H9 (cell line): ENCODE measurements around the gene ZFYVE19. TPM values are rescaled to one million over a fixed set of nuclear protein-coding genes. Genes with fewer than 3 reads are reported as not detected.

Experiments
- DNase-seq: peaks from one replicate; pipeline ENCODE4 v3.0.0-alpha.2; 2017
- H2AFZ ChIP-seq: one replicate; pipeline ENCODE4 v1.6.1; 2013; ENCODE audit warnings: mild to moderate bottlenecking, low read length, control low read depth, moderate library complexity
- H2AK5ac ChIP-seq: 2 replicates; pipeline ENCODE4 v1.6.1; 2013; ENCODE audit warnings: low read length, control low read depth, mixed read lengths; ENCODE audit not compliant: insufficient read length
- H2BK120ac ChIP-seq: one replicate; pipeline ENCODE4 v1.6.1; 2013; ENCODE audit warnings: low read depth, mild to moderate bottlenecking, low read length, control low read depth, inconsistent platforms; ENCODE audit not compliant: poor library complexity, severe bottlenecking
- H2BK12ac ChIP-seq: 2 replicates; pipeline ENCODE4 v1.6.1; 2013; ENCODE audit warnings: low read length, control low read depth, mixed read lengths, low read depth; ENCODE audit not compliant: insufficient read length
- H2BK15ac ChIP-seq: 2 replicates; pipeline ENCODE4 v1.6.1; 2013; ENCODE audit warnings: low read depth, low read length, control low read depth
- H2BK20ac ChIP-seq: one replicate; pipeline ENCODE4 v1.6.1; 2013; ENCODE audit warnings: low read depth, mild to moderate bottlenecking, low read length, control low read depth, inconsistent platforms; ENCODE audit not compliant: poor library complexity, severe bottlenecking
- H2BK5ac ChIP-seq: 2 replicates; pipeline ENCODE4 v1.6.1; 2013; ENCODE audit warnings: low read length, control low read depth, mixed read lengths; ENCODE audit not compliant: insufficient read length
- H3K14ac ChIP-seq: 2 replicates; pipeline ENCODE4 v1.6.1; 2013; ENCODE audit warnings: low read length, control low read depth; ENCODE audit not compliant: insufficient read depth
- H3K18ac ChIP-seq: 2 replicates; pipeline ENCODE4 v1.6.1; 2013; ENCODE audit warnings: low read depth, mild to moderate bottlenecking, mixed read lengths, low read length, control low read depth; ENCODE audit not compliant: insufficient read length
- H3K23ac ChIP-seq: 2 replicates; pipeline ENCODE4 v1.6.1; 2013; ENCODE audit warnings: low read length, control low read depth, mixed read lengths, low read depth; ENCODE audit not compliant: insufficient read length
- H3K23me2 ChIP-seq: 2 replicates; pipeline ENCODE4 v1.6.1; 2013; ENCODE audit warnings: low read depth, mild to moderate bottlenecking, mixed read lengths, low read length, control low read depth; ENCODE audit not compliant: insufficient read length, poor library complexity, severe bottlenecking
- H3K27ac ChIP-seq: 2 replicates; pipeline ENCODE4 v1.5.1; 2013; ENCODE audit warnings: low read length, control low read depth, mixed read lengths, low read depth; ENCODE audit not compliant: insufficient read length
- H3K27me3 ChIP-seq: 2 replicates; pipeline ENCODE4 v1.6.1; 2013; ENCODE audit warnings: low read length, control low read depth, inconsistent platforms; ENCODE audit not compliant: insufficient read depth
- H3K4ac ChIP-seq: 2 replicates; pipeline ENCODE4 v1.6.1; 2013; ENCODE audit warnings: low read depth, mild to moderate bottlenecking, control low read depth, inconsistent platforms, low read length, moderate library complexity
- H3K4me1 ChIP-seq: 2 replicates; pipeline ENCODE4 v1.6.1; 2013; ENCODE audit warnings: low read length, control low read depth, inconsistent platforms; ENCODE audit not compliant: insufficient read depth
- H3K4me2 ChIP-seq: 2 replicates; pipeline ENCODE4 v1.6.1; 2013; ENCODE audit warnings: low read length, control low read depth, mixed read lengths; ENCODE audit not compliant: insufficient read length, insufficient read depth
- H3K56ac ChIP-seq: 2 replicates; pipeline ENCODE4 v1.6.1; 2013; ENCODE audit warnings: low read depth, mild to moderate bottlenecking, mixed read lengths, low read length, control low read depth; ENCODE audit not compliant: insufficient read length
- H3K79me1 ChIP-seq: 2 replicates; pipeline ENCODE4 v1.6.1; 2013; ENCODE audit warnings: low read depth, mild to moderate bottlenecking, moderate library complexity, low read length, control low read depth, inconsistent platforms; ENCODE audit not compliant: insufficient read depth, poor library complexity, severe bottlenecking
- H3K79me2 ChIP-seq: 2 replicates; pipeline ENCODE4 v1.6.1; 2013; ENCODE audit warnings: low read length, control low read depth, inconsistent platforms; ENCODE audit not compliant: insufficient read depth
- H3K9ac ChIP-seq: 2 replicates; pipeline ENCODE4 v1.6.1; 2013; ENCODE audit warnings: low read length, control low read depth, mixed read lengths; ENCODE audit not compliant: insufficient read length; ENCODE audit errors: extremely low read depth
- H3K9me3 ChIP-seq: one replicate; pipeline ENCODE4 v1.6.1; 2013; ENCODE audit warnings: low read depth, low read length, inconsistent platforms; ENCODE audit not compliant: control insufficient read depth
- H3T11ph ChIP-seq: one replicate; pipeline ENCODE4 v1.6.1; 2013; ENCODE audit warnings: mild to moderate bottlenecking, low read length, control low read depth, inconsistent platforms
- H4K20me1 ChIP-seq: one replicate; pipeline ENCODE4 v1.6.1; 2013; ENCODE audit not compliant: control insufficient read depth, insufficient read length, insufficient read depth
- H4K5ac ChIP-seq: 2 replicates; pipeline ENCODE4 v1.6.1; 2013; ENCODE audit warnings: low read depth, mild to moderate bottlenecking, mixed read lengths, low read length, control low read depth; ENCODE audit not compliant: insufficient read length
- H4K8ac ChIP-seq: replicated peaks from 2 replicates; pipeline ENCODE4 v1.6.1; 2013; ENCODE audit warnings: low read length, control low read depth, mixed read lengths, low read depth; ENCODE audit not compliant: insufficient read length
- H4K91ac ChIP-seq: 2 replicates; pipeline ENCODE4 v1.6.1; 2013; ENCODE audit warnings: low read depth, mild to moderate bottlenecking, moderate library complexity, mixed read lengths, low read length, control low read depth; ENCODE audit not compliant: insufficient read length
- H3K27ac Mint-ChIP-seq, 3 experiments: 2 replicates in 2 of 3; 3 replicates in 1 of 3; pipeline ENCODE4 v1.8.0; 2020 to 2021; ENCODE audit warnings: mixed read lengths in 3 of 3, mild to moderate bottlenecking in 1 of 3, moderate library complexity in 1 of 3
- H3K27me3 Mint-ChIP-seq: 2 replicates; pipeline ENCODE4 v1.8.0; 2021; ENCODE audit warnings: low read depth, mild to moderate bottlenecking, moderate library complexity, mixed read lengths
- H3K36me3 Mint-ChIP-seq, 3 experiments: 2 replicates in 2 of 3; 3 replicates in 1 of 3; pipeline ENCODE4 v1.8.0; 2020 to 2021; ENCODE audit warnings: low read depth in 3 of 3, mixed read lengths in 3 of 3; ENCODE audit not compliant: insufficient read depth in 1 of 3
- H3K4me1 Mint-ChIP-seq, 2 experiments: 2 replicates each; pipeline ENCODE4 v1.8.0; 2020; ENCODE audit warnings: mixed read lengths in 2 of 2
- H3K4me3 Mint-ChIP-seq, 2 experiments: 2 replicates in 1 of 2; 3 replicates in 1 of 2; pipeline ENCODE4 v1.8.0; 2020 to 2021; ENCODE audit warnings: mild to moderate bottlenecking in 2 of 2, mixed read lengths in 2 of 2, moderate library complexity in 1 of 2
- H3K9me3 Mint-ChIP-seq, 2 experiments: 2 replicates in 1 of 2; 3 replicates in 1 of 2; pipeline ENCODE4 v1.8.0; 2020; ENCODE audit warnings: mild to moderate bottlenecking in 2 of 2, mixed read lengths in 2 of 2, moderate library complexity in 1 of 2
- WGBS: extraction: QIAGEN DNeasy Blood & Tissue Kit; methylation state at CpG from one replicate; pipeline ENCODE4 v1.1.7; 2013; ENCODE audit warnings: missing lambda C conversion rate, low lambda C conversion rate, mixed read lengths; ENCODE audit not compliant: insufficient read length; ENCODE audit errors: extremely low coverage; 5-methylcytosine and 5-hydroxymethylcytosine counted together
- total RNA-seq: library from RNA; stranded (reverse); gene quantifications from 2 replicates; pipeline ENCODE4 v1.2.1, GENCODE V29; 2021
- TF ChIP-seq, protein P1 (sequence below): fragments of 200-600 bp; sonication (generic); conservative IDR thresholded peaks from 3 replicates; pipeline ENCODE4 v1.8.0; 2021; ENCODE audit warnings: antibody characterized with exemption, mild to moderate bottlenecking

ZFYVE19 gene
- total RNA-seq, 1 experiment from 2014 or later: 11.3 TPM

DNA sequence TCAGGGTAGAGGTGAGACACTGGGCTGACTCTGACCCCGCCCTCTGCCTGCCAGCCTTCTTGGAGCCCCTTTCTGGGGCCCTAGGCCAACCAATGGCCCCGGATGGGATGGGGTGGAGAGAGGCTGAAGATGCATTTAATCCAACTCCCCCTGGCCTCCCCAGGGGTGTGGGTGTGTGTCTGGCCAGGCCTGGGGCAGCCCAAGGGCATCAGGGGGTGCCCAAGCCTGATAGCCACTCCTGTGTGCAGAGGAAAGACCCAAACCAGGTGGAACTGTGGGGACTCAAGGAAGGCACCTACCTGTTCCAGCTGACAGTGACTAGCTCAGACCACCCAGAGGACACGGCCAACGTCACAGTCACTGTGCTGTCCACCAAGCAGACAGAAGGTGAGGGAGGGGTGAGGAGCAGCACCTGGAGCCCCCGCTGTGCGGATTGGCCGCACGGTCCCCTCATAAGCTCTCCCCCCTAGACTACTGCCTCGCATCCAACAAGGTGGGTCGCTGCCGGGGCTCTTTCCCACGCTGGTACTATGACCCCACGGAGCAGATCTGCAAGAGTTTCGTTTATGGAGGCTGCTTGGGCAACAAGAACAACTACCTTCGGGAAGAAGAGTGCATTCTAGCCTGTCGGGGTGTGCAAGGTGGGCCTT is 46.5 kb downstream of the ZFYVE19 start:
- peaks cover 25 to 79% (median 78%) of the 10 kb centered on the region in 3 experiments; a peak in 6 of 7 replicates for H3K36me3 Mint-ChIP-seq
- Histone ChIP-seq H3K4ac (no peak overlapping the region), H4K8ac (no peak overlapping the region)

More for the DNA sequence above, 46.5 kb downstream of the ZFYVE19 start:
- Mint-ChIP-seq H3K4me3 (no peak overlapping the region), H3K27me3 (no peaks in the 10 kb centered on the region), H3K9me3 (no peaks in the 10 kb centered on the region), H3K27ac (no peak overlapping the region), H3K4me1 (peaks cover 9 to 10% of the 10 kb centered on the region in 2 experiments)
- Histone ChIP-seq H3K4me2 (no peak overlapping the region), H3K27ac (no peak overlapping the region), H3K27me3 (no peaks in the 10 kb centered on the region), H3K79me2 (no peaks in the 10 kb centered on the region), H4K91ac (no peak overlapping the region), H3K9ac (no peak overlapping the region), H4K5ac (no peak overlapping the region), H2AK5ac (no peak overlapping the region), H2AFZ (no peak overlapping the region), H2BK12ac (no peak overlapping the region), H3K18ac (no peak overlapping the region), H3K56ac (no peak overlapping the region), H3K23ac (no peak overlapping the region), H3K79me1 (no peaks in the 10 kb centered on the region), H2BK120ac (no peak overlapping the region), H3K14ac (no peak overlapping the region), H3K4me1 (no peaks in the 10 kb centered on the region), H4K20me1 (no peaks in the 10 kb centered on the region), H2BK5ac (no peak overlapping the region), H2BK20ac (no peak overlapping the region), H2BK15ac (no peak overlapping the region), H3K9me3 (no peaks in the 10 kb centered on the region), H3K23me2 (no peaks in the 10 kb centered on the region), H3T11ph (no peak overlapping the region)
- TF ChIP-seq, protein P1, sequence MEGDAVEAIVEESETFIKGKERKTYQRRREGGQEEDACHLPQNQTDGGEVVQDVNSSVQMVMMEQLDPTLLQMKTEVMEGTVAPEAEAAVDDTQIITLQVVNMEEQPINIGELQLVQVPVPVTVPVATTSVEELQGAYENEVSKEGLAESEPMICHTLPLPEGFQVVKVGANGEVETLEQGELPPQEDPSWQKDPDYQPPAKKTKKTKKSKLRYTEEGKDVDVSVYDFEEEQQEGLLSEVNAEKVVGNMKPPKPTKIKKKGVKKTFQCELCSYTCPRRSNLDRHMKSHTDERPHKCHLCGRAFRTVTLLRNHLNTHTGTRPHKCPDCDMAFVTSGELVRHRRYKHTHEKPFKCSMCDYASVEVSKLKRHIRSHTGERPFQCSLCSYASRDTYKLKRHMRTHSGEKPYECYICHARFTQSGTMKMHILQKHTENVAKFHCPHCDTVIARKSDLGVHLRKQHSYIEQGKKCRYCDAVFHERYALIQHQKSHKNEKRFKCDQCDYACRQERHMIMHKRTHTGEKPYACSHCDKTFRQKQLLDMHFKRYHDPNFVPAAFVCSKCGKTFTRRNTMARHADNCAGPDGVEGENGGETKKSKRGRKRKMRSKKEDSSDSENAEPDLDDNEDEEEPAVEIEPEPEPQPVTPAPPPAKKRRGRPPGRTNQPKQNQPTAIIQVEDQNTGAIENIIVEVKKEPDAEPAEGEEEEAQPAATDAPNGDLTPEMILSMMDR: no peak
- no peak for DNase-seq
- no CpG with 5 or more reads among the region's 16 CpGs for WGBS
